Testis (tissue), 2 donors: Measurements from ENCODE around the gene DLG2.

ENCODE experiments used
- POLR2A ChIP-seq: fragments of 450-650 bp; IDR thresholded peaks from one replicate; pipeline ENCODE4 v1.6.1; 2017; ENCODE audit warnings: antibody characterized with exemption, mild to moderate bottlenecking, moderate library complexity
- TF ChIP-seq, protein P1 (sequence below), 3 experiments: fragments of 450-650 bp in 2 of 3; fragments of 200-600 bp in 1 of 3; sonication (generic) in 1 of 3; IDR thresholded peaks; one replicate each; pipeline ENCODE4 v1.5.1; 2016 to 2019; ENCODE audit warnings: antibody characterized with exemption in 3 of 3, mild to moderate bottlenecking in 2 of 3, moderate library complexity in 1 of 3

DNA sequence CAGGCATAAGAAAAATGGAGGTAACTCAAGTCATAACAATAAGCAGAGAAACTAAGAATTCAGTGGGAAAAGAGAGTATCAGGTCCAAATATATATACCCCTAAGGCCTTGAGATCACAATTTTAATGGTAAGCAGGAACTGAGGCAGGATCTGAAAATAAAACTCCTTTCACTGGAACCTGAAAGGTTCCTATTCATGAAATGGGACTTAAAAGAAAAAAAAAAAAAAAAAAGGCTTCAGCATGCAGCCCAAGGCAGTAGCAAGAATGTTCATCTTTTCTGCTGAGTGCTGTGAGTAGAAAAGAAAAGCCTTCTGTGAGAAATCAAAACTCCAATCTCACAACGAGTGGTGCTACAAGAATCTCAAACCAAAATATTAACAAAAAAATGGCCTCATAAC, 75.3 kb downstream of the DLG2 start:
- TF ChIP-seq, protein P1, sequence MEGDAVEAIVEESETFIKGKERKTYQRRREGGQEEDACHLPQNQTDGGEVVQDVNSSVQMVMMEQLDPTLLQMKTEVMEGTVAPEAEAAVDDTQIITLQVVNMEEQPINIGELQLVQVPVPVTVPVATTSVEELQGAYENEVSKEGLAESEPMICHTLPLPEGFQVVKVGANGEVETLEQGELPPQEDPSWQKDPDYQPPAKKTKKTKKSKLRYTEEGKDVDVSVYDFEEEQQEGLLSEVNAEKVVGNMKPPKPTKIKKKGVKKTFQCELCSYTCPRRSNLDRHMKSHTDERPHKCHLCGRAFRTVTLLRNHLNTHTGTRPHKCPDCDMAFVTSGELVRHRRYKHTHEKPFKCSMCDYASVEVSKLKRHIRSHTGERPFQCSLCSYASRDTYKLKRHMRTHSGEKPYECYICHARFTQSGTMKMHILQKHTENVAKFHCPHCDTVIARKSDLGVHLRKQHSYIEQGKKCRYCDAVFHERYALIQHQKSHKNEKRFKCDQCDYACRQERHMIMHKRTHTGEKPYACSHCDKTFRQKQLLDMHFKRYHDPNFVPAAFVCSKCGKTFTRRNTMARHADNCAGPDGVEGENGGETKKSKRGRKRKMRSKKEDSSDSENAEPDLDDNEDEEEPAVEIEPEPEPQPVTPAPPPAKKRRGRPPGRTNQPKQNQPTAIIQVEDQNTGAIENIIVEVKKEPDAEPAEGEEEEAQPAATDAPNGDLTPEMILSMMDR (IDR thresholded peaks at IDR 0.05): no peak
- no peak for TF ChIP-seq POLR2A
